Keratinocyte (primary cell): ENCODE measurements around the gene TAF4.

Experiments used
- CTCF ChIP-seq, 3 experiments: IDR thresholded peaks in 1 of 3; conservative IDR thresholded peaks in 1 of 3; optimal IDR thresholded peaks in 1 of 3; 2 replicates in 2 of 3; 3 replicates in 1 of 3; pipeline versions ENCODE3 to v1.5.1; 2011; ENCODE audit warnings: low read length in 3 of 3, mild to moderate bottlenecking in 3 of 3, moderate library complexity in 2 of 3, control low read depth in 1 of 3, inconsistent platforms in 1 of 3; ENCODE audit not compliant: insufficient read depth in 2 of 3; ENCODE audit errors: extremely low read depth in 1 of 3
- EZH2 ChIP-seq: IDR thresholded peaks from one replicate; pipeline ENCODE4 v1.6.1; 2012; ENCODE audit warnings: inconsistent platforms, mild to moderate bottlenecking, low read length, moderate library complexity

- TF ChIP-seq CTCF (optimal IDR thresholded peaks at IDR 0.05 in 1 of 3, IDR thresholded peaks at IDR 0.05 in 1 of 3, conservative IDR thresholded peaks at IDR 0.05 in 1 of 3; ENCODE audit: extremely low read depth in 1 of 3, insufficient read depth in 2 of 3, low read length in 3 of 3) (no peak), EZH2 (no peak)
These were observed 1.5 kb downstream of the TAF4 start for GRCh38 chr20:62063981-62064769.
